ENCODE results near the gene TBC1D5. TPM values are rescaled to one million over a fixed set of nuclear protein-coding genes. Genes with fewer than 3 reads are reported as not detected.
"Not testable (repeated sequence)": the region's sequence is repeated elsewhere in the genome, so short reads cannot be mapped to it uniquely, and the experiment has no call there.

TBC1D5 gene
- total RNA-seq, 4 donors from 2014 or later: 51.9 to 66.8 (median 60.1) TPM

GRCh38 chr3:17629400-17629799 lies 113.0 kb downstream of the TBC1D5 start:
- intact Hi-C loops (cut with DNase I; ENCODE audit: low total_unique reads): no loop called here
- TF ChIP-seq POLR2A (IDR thresholded peaks at IDR 0.05) (no peak), CTCF (IDR thresholded peaks at IDR 0.05) (no peak)
- DNase-seq (ENCODE audit: low spot score in 2 of 2): no peak
- H3K4me3 ChIP-seq (ENCODE audit: low read depth, poor library complexity, severe bottlenecking): no peak overlapping the region

- DNase-seq (ENCODE audit: low spot score in 2 of 2): no peak
- intact Hi-C loops (cut with DNase I; ENCODE audit: low total_unique reads): no loop called here
- 91% methylated on average over 1 of the region's 1 CpG for WGBS, 2 donors
- H3K4me3 ChIP-seq (ENCODE audit: low read depth, poor library complexity, severe bottlenecking): no peak overlapping the region
- TF ChIP-seq POLR2A (IDR thresholded peaks at IDR 0.05) (no peak), CTCF (IDR thresholded peaks at IDR 0.05) (no peak)
These were observed 116.0 kb downstream of the TBC1D5 start for GRCh38 chr3:17626395-17626794.

- TF ChIP-seq CTCF (IDR thresholded peaks at IDR 0.05) (no peak), POLR2A (IDR thresholded peaks at IDR 0.05) (no peak)
- DNase-seq (ENCODE audit: low spot score in 2 of 2): no peak
- WGBS, 2 donors: 69 to 72% methylated on average over 2 of the region's 2 CpGs
- intact Hi-C loops (cut with DNase I; ENCODE audit: low total_unique reads): no loop called here
- no peak overlapping the region for H3K4me3 ChIP-seq (ENCODE audit: low read depth, poor library complexity, severe bottlenecking)
These were observed 117.3 kb downstream of the TBC1D5 start for GRCh38 chr3:17625133-17625532.

DNA sequence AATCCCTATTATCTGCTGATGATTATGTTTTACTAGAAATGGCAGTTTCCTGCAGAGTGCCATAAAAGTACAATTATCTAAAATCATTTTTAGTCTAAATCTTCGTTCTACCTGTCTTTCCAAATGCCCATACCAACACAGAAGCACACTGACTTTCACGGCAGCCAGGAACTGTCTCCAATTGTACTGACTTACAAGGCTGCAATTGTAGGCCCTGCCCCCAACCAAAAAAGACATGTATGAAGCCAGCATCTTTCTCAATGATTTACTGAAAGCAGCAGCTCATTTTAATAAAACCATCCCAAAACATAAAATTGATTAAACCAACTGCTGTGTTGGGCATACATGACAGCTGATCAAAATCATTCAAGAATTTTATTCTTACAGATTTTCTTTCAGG lies 119.0 kb downstream of the TBC1D5 start:
- 92 to 95% methylated on average over 2 of the region's 2 CpGs for WGBS, 2 donors
- DNase-seq (ENCODE audit: low spot score in 2 of 2): no peak
- intact Hi-C loops (cut with DNase I; ENCODE audit: low total_unique reads): loop anchor here (2.0 kb wide), 1 partner anchor 15 kb away; no protein-coding TSS in a partner anchor

GRCh38 chr3:17619968-17620367 lies 122.5 kb downstream of the TBC1D5 start:
- no peak for TF ChIP-seq POLR2A (IDR thresholded peaks at IDR 0.05)
- no peak for TF ChIP-seq CTCF (IDR thresholded peaks at IDR 0.05)
- H3K4me3 ChIP-seq (ENCODE audit: low read depth, poor library complexity, severe bottlenecking): no peak overlapping the region
- 90 to 92% methylated on average over 3 of the region's 3 CpGs for WGBS, 2 donors
- no peak for DNase-seq (ENCODE audit: low spot score in 2 of 2)
- intact Hi-C loops (cut with DNase I; ENCODE audit: low total_unique reads): no loop called here

More for the DNA sequence above, 119.0 kb downstream of the TBC1D5 start:
- H3K4me3 ChIP-seq (ENCODE audit: low read depth, poor library complexity, severe bottlenecking): no peak overlapping the region
- TF ChIP-seq POLR2A (IDR thresholded peaks at IDR 0.05): no peak
- TF ChIP-seq CTCF (IDR thresholded peaks at IDR 0.05): no peak

GRCh38 chr3:17613017-17613416 lies 129.4 kb downstream of the TBC1D5 start:
- DNase-seq (ENCODE audit: low spot score in 2 of 2); intact Hi-C loops (cut with DNase I; ENCODE audit: low total_unique reads); H3K4me3 ChIP-seq (ENCODE audit: low read depth, poor library complexity, severe bottlenecking): not testable (repeated sequence)
- 95% methylated on average over 4 of the region's 4 CpGs for WGBS, 2 donors
